ENCODE data around the gene PARD6G.

PARD6G gene

DNA sequence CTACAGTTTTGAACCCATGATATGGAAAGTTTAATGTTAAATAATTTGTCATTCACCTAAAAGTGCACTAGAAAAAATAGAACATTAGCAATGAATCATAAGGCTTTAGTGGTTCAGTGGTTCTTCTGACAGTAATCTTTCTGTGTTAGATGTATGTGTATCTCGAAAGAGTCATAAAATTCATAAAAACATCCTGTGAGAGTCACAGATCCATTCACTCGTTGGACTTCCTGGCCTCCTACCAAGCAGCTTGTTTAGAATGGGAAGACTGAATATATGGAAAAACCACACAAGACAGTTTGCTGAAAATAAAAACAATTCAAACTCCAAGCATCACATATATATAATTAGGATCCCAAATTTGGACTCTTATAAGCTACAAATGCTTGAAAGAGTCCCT, 103.4 kb downstream of the PARD6G start:
- DNase-seq (ENCODE audit: low spot score), result no peak

DNA sequence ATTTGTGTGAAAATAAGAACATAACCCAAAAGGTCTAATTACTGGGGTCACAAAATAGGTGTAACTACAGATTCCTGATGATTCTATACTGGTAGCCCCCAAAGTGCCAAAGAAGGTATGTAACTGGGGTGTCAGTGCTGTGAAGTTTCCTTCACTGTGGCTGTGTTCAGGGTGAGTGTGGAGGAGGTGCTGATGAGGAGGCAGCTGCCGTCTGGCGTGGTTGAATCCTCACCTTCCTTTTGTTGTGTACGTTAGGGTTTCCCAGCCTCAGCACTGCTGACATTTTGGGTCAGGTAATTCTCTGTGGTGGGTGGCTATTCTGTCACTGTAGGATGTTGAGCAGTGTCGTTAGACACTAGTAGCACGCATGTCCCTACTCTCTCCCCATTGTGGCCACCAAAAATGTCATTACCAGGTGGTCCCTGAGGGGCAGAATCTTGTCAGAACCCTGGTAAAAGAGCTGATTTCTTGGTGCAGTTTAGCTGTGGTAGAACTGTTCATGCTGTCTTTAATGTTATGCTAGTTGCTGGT, 106.8 kb downstream of the PARD6G start:
- no peak for DNase-seq (ENCODE audit: low spot score)

DNA sequence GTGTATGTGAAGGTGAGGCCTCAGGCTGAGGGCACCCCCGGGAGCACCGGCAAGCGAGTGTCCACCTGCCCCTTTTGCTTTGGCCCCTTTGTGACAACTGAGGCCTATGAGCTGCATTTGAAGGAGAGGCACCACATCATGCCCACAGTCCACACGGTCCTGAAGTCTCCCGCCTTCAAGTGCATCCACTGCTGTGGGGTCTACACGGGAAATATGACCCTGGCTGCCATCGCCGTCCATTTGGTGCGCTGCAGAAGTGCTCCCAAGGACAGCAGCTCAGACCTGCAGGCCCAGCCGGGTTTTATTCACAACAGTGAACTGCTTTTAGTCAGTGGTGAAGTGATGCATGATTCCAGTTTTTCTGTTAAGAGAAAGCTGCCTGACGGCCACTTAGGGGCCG, 109.3 kb downstream of the PARD6G start:
- no peak for DNase-seq (ENCODE audit: low spot score)

DNA sequence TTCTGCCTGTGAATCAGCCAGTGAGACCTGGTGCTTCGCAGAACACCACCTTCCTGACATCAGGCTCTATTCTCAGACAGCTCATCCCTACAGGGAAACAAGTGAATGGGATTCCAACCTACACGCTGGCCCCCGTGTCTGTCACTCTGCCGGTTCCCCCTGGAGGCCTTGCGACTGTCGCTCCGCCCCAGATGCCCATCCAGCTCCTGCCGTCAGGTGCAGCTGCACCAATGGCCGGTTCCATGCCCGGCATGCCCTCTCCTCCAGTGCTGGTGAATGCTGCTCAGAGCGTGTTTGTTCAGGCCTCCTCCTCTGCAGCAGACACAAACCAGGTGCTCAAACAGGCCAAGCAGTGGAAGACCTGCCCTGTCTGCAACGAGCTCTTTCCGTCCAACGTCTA, 110.2 kb downstream of the PARD6G start:
- no peak for DNase-seq (ENCODE audit: low spot score)

DNA sequence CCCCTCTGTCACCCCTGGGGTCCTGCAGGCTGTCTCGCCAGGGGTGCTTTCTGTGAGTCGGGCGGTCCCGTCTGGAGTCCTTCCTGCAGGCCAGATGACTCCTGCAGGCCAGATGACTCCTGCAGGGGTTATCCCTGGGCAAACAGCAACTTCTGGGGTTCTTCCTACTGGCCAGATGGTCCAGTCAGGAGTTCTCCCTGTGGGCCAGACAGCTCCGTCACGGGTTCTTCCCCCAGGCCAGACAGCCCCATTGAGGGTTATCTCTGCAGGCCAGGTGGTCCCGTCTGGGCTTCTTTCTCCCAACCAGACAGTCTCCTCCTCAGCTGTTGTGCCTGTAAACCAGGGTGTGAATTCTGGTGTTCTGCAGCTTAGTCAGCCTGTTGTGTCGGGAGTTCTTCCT, 110.6 kb downstream of the PARD6G start:
- no peak for DNase-seq (ENCODE audit: low spot score)

DNA sequence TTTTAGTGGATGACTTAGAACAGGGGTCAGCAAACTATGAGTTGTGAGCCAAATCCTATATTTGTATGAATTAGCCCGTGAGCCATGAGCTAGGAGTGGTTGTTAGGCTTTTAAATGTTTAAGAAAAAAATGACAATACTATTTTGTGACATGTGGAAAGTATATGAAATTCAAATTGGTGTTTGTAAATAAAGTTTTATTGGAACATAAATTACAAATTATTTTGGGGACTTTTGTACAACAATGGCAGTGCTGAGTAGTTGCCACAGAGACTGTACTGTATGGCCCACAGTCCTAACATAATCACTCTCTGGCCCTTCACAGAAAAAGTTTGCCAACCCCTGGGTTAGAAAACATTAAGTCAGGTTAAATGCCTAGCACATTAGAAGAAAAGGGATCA, 112.2 kb downstream of the PARD6G start:
- DNase-seq (ENCODE audit: low spot score), result no peak

DNA sequence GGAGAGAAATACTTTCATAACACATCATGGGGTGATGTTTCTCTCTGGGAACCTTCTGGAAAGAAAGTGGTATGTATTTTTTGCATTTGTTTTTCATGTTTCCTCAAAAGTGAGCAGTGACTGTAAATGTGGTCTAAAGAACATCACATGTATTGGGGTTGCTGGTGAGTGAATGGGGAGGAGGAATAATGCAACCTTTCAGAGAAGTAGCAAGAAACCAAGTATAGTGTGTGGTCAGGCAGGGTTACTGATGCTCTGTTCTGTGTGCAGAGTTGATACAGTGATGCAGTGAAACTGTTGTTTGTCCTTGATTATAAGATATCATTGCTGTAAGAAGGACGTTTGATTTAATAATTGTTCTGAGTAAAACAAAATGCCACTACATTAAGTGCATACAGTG, 114.2 kb downstream of the PARD6G start:
- no peak for DNase-seq (ENCODE audit: low spot score)

DNA sequence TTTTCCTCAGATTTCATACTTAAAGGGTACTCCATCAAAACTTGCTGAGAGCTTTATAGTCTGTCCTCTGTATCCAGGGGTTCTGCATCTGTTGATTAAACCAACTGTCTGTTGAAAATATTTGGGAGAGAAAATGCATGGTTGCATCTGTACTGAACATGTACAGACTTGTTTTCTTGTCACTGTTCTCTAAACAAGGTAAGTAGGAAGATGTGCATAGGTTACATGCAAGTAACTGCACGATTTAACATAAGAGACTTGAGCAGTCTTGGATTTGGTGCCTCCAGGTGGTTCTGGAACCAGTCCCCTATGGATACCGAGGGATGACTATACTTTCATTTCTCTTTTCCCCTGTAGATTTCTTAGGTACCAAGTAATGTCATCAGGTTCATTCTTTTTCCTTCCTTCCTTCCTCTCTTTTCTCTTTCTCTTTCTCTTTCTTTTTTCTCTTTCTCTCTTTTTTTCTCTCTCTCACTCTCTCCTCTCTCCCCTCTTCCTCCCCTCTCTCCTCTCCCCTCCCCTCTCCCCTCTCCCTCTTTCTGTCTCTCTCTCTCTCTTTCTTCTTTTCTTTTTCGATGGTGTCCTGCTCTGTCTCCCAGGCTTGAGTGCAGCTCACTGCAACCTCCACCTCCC, 115.0 kb downstream of the PARD6G start:
- DNase-seq (ENCODE audit: low spot score), result no peak

DNA sequence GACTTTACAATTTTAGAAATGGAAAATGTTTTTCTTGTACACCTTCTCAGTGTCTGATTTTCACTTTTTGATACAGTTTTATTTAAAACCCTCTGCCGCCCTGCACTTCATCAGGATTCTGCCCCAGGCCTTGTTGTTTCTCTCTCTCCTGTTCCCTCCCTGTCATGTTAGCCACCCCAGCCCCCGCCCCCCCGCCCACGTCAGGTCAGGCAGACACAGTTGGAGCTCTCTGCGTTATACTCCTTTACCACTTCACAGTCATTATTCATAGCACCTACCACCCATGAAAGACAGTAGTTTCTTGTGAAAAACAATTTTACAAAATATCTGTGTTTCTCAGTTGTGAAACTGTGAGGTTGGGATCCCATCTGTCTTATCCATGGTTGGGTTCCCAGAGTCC, 116.8 kb downstream of the PARD6G start:
- DNase-seq (ENCODE audit: low spot score), result no peak

DNA sequence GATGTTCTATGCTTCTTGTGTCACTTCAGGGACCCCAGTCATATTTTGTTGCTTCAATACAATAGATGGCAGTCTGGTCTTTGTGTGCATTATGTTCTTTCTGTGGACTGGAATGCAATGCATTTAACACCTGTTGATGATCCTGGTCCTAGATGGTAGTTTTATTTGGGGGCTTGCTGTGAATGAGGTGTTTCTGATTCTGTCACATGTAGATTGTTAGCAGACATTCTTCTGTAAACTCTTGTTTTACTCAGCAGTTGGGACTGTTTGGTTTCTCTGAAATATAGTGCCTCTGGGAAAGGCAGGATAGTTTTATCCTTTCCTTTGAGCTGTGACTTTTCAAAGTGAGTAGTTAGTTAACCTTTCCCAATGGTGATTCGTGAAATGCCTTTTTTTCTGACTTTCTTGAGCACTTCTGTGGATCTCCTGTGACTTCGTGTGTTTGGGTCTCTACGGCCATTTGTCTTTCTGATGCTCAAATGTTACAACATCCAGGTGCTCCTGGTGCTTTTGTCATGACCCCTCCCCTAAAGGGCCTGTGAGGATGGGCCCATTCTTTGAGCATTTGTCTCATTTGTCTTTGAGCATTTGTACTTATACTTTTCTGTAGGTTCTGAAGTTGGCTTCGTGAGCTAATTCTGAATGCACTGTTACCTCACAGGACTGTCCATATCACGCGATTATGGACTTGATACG, 117.5 kb downstream of the PARD6G start:
- no peak for DNase-seq (ENCODE audit: low spot score)

DNA sequence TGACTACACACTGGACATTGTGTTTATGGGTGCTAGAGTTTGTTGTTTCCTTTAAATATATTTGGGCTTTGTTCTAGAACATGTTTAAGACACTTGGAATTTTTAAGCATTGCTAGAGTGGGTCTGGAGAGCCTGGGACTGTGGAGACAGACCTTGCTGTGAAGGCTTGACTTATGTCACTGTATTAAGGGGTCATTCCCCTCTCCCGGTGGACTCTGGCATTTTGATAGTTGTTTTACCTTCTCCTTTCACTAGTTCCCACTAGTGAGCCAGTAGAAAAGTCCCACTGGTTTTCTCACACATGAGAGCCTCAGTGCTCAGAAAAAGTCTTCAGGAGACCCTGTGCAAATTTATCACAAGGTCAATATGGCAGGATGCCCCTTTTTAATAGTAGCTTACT, 119.7 kb downstream of the PARD6G start:
- no peak for DNase-seq (ENCODE audit: low spot score)

DNA sequence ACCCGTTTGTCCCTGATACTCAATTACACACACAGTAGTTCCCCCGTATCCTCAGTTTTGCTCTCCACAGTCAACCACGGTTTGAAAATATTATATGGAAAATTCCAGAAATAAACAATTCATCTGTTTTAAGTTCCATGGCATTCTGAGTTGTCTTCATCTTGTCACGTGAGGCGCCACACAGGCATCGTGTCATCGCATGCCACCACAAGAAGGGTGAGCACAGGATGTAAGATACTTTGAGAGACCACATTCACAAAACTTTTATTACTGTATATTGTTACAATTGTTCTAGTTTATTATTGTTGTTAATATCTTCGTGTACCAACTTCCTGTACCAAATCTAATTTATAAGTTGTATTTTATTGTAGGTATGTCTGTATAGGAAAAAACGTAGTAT, 120.5 kb downstream of the PARD6G start:
- DNase-seq (ENCODE audit: low spot score), result no peak

DNA sequence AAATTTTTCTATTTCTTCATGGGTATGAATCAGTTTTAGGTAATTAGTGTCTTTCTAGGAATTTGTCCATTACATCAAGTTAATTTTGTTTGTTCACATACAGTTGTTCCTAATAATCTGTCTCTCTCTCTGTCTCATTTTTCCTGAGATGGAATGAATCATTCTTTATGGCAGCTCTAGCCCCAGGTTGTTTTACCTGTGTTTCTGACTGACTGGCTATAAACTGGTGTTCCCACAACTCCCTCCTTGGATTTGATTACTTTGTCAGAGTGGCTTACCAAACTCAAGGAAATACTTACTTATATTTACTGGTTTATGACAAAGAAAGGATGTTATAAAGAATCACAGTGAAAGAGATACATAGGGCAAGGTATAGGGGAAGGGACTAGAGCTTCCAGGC, 123.2 kb downstream of the PARD6G start:
- DNase-seq (ENCODE audit: low spot score), result no peak

DNA sequence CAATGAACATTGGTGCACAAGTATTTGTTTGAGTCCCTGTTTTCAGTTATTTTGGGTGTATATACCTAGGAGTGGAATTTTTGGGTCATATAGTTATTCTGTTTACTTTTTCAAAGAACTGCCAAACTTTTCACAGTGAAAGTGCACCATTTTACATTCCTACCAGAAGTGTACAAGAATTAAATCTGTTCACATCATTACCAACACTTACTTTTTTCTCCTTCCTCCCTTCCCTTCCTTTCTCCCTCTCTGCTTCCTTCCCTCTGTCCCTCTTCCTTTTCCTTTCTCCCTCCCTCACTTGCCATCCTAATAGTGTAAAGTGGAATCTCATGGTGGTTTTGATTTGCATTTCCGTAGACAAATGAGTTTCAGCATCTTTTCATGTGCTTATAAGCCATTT, 126.4 kb downstream of the PARD6G start:
- DNase-seq (ENCODE audit: low spot score), result no peak

DNA sequence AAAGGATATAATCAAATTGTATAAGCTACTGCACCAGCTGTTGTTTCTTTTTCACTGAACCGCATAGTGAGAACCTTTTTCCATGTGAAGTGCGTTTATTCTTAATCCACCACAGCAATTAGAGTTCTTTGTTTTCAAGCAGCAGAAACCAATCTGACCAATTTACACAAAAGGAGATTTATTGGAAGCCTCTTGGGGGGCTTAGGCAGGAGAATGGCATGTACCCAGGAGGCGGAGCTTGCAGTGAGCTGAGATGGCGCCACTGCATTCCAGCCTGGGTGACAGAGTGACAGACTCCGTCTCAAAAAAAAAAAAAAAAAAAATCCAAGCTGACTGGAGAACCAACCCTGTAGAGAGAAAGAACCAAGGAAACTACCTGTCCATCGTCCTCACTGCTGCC, 128.2 kb downstream of the PARD6G start:
- DNase-seq (ENCODE audit: low spot score), result no peak

DNA sequence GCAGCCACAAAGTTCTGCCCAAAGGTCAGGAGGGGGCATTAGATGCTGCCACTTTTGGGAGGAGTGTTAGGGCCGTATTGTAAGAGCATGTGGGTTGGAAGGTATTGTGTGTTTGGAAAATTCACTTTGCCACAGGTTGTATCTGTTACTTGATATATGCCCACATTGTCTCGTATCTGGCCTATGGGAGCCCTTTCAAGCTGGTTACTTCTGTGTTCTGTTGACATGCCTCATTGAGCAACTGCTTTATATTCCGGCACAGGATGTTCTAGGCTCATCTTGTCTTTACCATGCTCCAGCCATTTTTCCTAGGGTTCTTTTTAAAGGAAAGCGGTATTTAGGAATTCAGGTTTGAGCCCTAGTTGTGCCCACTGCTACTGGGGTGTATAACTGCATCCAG, 132.3 kb downstream of the PARD6G start:
- DNase-seq (ENCODE audit: low spot score), result no peak

DNA sequence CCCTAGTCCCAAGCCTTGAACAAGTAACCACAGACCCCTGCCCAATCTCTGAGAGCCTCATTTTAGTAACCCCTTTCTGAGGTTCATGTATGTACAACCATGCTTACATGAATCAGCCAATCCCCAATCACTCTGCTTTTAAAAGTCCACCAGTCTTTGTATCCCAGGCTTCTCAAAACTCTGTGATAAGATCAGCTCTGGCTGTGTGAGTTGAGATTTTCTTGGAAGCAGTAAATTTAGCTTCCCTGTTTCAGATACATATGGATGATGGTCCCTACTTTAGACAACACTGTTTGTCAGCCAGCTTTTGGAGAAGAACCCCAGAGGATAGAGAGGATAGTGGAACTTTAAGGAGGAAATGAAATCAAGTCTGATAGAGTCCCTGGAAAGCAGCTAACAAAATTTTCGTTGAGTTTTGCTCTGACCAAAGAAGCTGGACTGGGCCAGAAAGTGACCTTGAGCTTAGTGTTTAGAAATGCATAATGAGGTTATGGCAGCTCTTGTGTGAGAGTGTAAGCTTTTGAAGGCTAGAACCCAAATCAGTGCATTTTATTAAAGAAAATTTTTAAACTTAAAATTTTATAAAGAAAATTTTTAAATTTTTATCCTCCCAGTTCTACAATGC, 134.6 kb downstream of the PARD6G start:
- DNase-seq (ENCODE audit: low spot score), result no peak

DNA sequence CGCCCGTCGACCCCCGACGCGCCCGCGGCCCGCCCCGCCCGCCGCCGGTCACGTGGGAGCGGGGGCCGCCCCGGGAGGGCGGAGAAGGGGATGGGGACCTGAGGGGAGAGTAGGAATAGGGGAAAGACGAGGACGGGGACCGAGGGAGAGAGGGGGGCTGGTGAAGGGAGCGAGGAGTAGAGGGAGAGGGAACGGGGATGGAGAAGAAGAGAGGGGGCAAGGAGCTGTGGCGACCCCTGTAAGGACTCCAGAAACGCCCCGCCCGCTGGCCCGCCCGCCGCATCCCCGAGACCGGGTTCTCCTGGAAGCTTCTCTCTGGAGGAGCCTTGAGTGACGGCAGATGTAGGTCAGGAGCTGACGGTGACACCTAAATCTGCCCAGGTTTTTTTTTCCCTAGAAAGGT, 137.6 kb downstream of the PARD6G start:
- peak; percentile 72 for DNase-seq (ENCODE audit: low spot score)

DNA sequence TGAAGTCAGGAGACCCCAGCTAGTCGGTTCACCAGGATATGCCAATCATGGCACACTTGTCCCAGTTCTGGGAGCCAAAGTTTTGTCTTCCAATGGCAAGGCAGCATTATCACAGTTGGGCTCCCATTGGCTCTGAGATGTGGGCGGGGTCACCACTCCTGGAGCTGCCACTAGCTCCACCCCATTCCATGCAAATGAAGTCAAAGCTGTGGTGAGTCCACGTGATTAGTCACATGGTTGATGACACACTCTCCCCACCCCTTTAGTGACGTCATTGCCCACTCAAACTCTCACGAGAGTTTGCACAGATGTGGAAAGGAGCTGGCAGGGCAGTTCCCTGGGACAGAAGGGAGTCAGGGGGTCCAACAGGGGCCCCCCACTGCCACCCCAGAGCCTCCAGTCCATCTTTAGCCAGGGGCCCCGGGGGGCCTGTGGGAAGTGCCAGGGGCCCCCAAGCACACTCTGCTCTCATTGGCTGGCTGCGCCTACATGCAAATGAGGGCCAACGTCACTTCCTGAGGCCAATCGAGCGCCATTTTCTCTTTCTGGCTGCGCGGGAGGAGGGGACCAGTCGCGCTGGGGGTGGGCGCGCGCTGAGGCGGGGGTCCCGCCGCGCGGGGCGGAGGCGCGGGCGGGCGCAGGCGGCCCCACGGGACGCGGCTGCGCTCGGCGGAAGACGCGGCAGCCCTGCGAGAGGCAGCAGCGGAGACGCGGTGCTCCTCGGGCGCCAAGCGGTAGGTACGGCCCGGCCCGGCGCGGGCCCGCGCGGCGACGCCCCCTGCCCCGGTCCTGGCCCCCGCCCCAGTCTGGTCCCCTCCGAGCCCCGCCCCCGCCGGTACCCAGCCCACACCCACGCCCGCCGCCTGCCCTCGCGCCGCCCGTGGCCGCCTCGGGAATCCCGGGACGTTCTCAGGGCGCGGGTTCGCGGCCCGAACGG, 138.3 kb downstream of the PARD6G start, which contains the start of gene ADNP2:
TSS of gene ADNP2 (plus strand) at position 524 of the 937 bp plus-strand sequence. CDS start 8,281 bp downstream, outside the sequence.
- peak; percentile 90 for DNase-seq (ENCODE audit: low spot score)

DNA sequence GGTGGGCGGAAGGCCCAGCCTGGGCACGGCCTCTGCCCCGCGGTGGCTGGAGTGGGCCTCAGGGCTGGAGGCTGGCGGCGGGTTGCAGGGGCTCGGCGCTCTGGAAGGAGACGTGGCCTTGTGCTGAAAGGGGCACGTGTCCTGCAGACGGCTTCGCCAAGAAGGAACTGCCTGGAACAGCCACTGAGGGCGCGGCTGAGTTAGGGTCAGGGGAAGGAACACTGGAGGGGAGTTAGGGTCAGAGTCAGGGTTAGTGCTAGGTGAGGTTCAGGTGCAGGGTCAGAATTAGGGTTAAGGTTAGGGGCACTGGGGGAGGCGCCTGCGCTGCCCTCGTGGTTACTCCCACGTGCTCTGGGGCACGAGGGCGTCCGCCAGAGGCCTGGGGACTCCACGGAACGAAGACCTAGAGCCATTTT, 139.2 kb downstream of the PARD6G start:
- DNase-seq (ENCODE audit: low spot score), result no peak

DNA sequence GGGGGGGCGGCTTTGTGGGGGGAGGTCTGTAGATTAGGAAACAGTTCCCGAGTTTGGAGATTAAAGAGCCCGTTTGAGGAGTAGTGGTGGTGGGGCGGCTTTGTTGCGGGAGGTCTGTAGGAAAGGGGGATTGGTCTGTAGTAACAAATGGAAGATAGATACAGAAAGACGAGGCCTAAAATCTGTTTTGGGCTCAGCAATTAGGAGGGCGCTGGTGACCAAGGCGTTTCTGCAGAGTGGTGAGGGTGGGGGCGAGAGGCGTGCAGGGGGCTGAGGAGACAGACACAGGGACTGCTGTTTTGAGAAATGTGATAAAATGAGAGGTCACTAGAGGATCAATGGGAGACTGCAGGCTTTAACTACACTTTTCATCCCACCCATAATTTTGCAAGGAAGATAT, 139.9 kb downstream of the PARD6G start:
- DNase-seq (ENCODE audit: low spot score), result no peak

Measured in left forelimb (tissue), 1 donor.